CD4-positive, alpha-beta T cell (primary cell): ENCODE measurements around the gene NHLRC3. TPM values are rescaled to one million over a fixed set of nuclear protein-coding genes. Genes with fewer than 3 reads are reported as not detected.

Experiments
- ATAC-seq: fragments of 200-7000 bp; cut with Tn5 transposase; one replicate; pipeline ENCODE4 v1.10.0; 2022; ENCODE audit warnings: mild to moderate bottlenecking; ENCODE audit not compliant: poor library complexity
- CTCF ChIA-PET: fragments of 350-600 bp; sonication (Branson Sonifier 250); formaldehyde crosslinking; loops from one replicate; lab custom pipeline; 2021; ENCODE audit warnings: antibody characterized with exemption, inconsistent platforms; lab: Charles Lee
- POLR2A ChIA-PET: fragments of 350-600 bp; sonication (Branson Sonifier 250); formaldehyde crosslinking; loops from one replicate; lab custom pipeline; 2021; ENCODE audit warnings: antibody characterized with exemption, inconsistent platforms; lab: Charles Lee
- DNase-seq, 14 experiments: peaks; one replicate each; pipeline ENCODE4 v3.0.0-alpha.2; 2013 to 2020; ENCODE audit warnings: mixed read lengths in 2 of 14
- H3K27ac ChIP-seq, 2 donors: one replicate each; pipeline versions ENCODE4 v1.5.1 to v1.7.0; 2013; ENCODE audit warnings: low read length in 2 of 2, low read depth in 1 of 2, mild to moderate bottlenecking in 1 of 2
- H3K27me3 ChIP-seq, 2 experiments: 1 replicate in 1 of 2; 2 replicates in 1 of 2; pipeline versions ENCODE4 v1.6.1 to v1.7.0; 2013; ENCODE audit warnings: low read length in 2 of 2, control low read depth in 1 of 2, mild to moderate bottlenecking in 1 of 2, moderate library complexity in 1 of 2; ENCODE audit not compliant: insufficient read depth in 2 of 2, control insufficient read depth in 1 of 2
- H3K36me3 ChIP-seq: one replicate; pipeline ENCODE4 v1.6.1; 2013; ENCODE audit warnings: low read length, control low read depth; ENCODE audit not compliant: insufficient read depth
- H3K4me1 ChIP-seq: one replicate; pipeline ENCODE4 v1.6.1; 2013; ENCODE audit warnings: low read length, control low read depth; ENCODE audit not compliant: insufficient read depth
- H3K4me3 ChIP-seq: one replicate; pipeline ENCODE4 v1.5.1; 2013; ENCODE audit warnings: mild to moderate bottlenecking, low read length, moderate library complexity
- H3K9me3 ChIP-seq, 2 experiments: 1 replicate in 1 of 2; 2 replicates in 1 of 2; pipeline versions ENCODE4 v1.6.1 to v1.7.0; 2013; ENCODE audit warnings: low read length in 2 of 2, mild to moderate bottlenecking in 2 of 2, control low read depth in 1 of 2, moderate library complexity in 1 of 2; ENCODE audit not compliant: control insufficient read depth in 1 of 2, insufficient read depth in 1 of 2
- H3K27ac Mint-ChIP-seq: one replicate; pipeline ENCODE4 v1.8.0; 2020; ENCODE audit warnings: mixed read lengths
- H3K27me3 Mint-ChIP-seq: one replicate; pipeline ENCODE4 v1.8.0; 2021; ENCODE audit warnings: mixed read lengths
- H3K36me3 Mint-ChIP-seq: one replicate; pipeline ENCODE4 v1.8.0; 2021; ENCODE audit warnings: low read depth, mixed read lengths
- H3K4me1 Mint-ChIP-seq: one replicate; pipeline ENCODE4 v1.8.0; 2021; ENCODE audit warnings: low read depth, mixed read lengths
- H3K4me3 Mint-ChIP-seq: one replicate; pipeline ENCODE4 v1.8.0; 2020; ENCODE audit warnings: mild to moderate bottlenecking, mixed read lengths
- H3K9me3 Mint-ChIP-seq: one replicate; pipeline ENCODE4 v1.8.0; 2020; ENCODE audit warnings: mixed read lengths
- CTCF ChIP-seq: fragments of 200-600 bp; IDR thresholded peaks from one replicate; pipeline ENCODE4 v1.8.0; 2022; ENCODE audit warnings: antibody characterized with exemption, mild to moderate bottlenecking
- intact Hi-C, 2 experiments: fragments of 100-400 bp; cut with DNase I in 1 of 2; cut with micrococcal nuclease in 1 of 2; formaldehyde crosslinking; loops; one replicate each; pipeline versions ENCODE4 v1.15.1 to v1.9.0; 2023 to 2025; cut with DNase I, micrococcal nuclease
- total RNA-seq, 174 experiments: library from RNA in 2 of 174; stranded (reverse) in 2 of 174; gene quantifications; one replicate each; pipeline ENCODE4 v1.2.3 and lab custom pipeline; 2021 to 2026

Gene NHLRC3
- total RNA-seq, 2 experiments from 2014 or later = 3.9 to 5.9 TPM

GRCh38 chr13:39048806-39049205 lies 10.6 kb downstream of the NHLRC3 start:
- TF ChIP-seq CTCF = no peak
- H3K9me3 ChIP-seq = no peaks in the 10 kb centered on the region
- no peaks in the 10 kb centered on the region for H3K27me3 ChIP-seq
- CTCF ChIA-PET = interaction anchor here (0.5 kb wide), 1 partner anchor 29 kb away, joined by 3 read pairs; no protein-coding TSS in a partner anchor
- no peak overlapping the region for H3K4me3 ChIP-seq
- H3K27ac ChIP-seq = no peak overlapping the region
- POLR2A ChIA-PET = interaction anchor here (1.2 to 1.9 kb wide), 2 partner anchors 10 to 12 kb away, joined by 4 to 11 read pairs; partner anchors contain the start of genes NHLRC3 and PROSER1
- no peaks in the 10 kb centered on the region for H3K27me3 Mint-ChIP-seq
- no peaks in the 10 kb centered on the region for H3K4me1 Mint-ChIP-seq
- H3K27ac Mint-ChIP-seq = no peak overlapping the region
- ATAC-seq = no peak
- H3K36me3 ChIP-seq = no peaks in the 10 kb centered on the region
- no peaks in the 10 kb centered on the region for H3K4me1 ChIP-seq
- H3K9me3 Mint-ChIP-seq = no peaks in the 10 kb centered on the region
- intact Hi-C loops = no loop called here
- H3K4me3 Mint-ChIP-seq = no peak overlapping the region
- peaks cover 41% of the 10 kb centered on the region for H3K36me3 Mint-ChIP-seq
- DNase-seq = no peak

- POLR2A ChIA-PET = interaction anchor here (1.2 to 1.9 kb wide), 2 partner anchors 10 to 12 kb away, joined by 4 to 11 read pairs; partner anchors contain the start of genes NHLRC3 and PROSER1
- H3K27ac Mint-ChIP-seq = no peak overlapping the region
- TF ChIP-seq CTCF = no peak
These were observed 11.0 kb downstream of the NHLRC3 start for GRCh38 chr13:39049274-39049673.

GRCh38 chr13:39051157-39051556 lies 12.9 kb downstream of the NHLRC3 start:
- H3K27ac Mint-ChIP-seq = no peak overlapping the region

More at GRCh38 chr13:39049274-39049673, 11.0 kb downstream of the NHLRC3 start:
- CTCF ChIA-PET = interaction anchor here (0.5 kb wide), 1 partner anchor 30 kb away, joined by 3 read pairs; no protein-coding TSS in a partner anchor
- H3K27ac ChIP-seq = no peak overlapping the region
- Mint-ChIP-seq H3K9me3 (no peaks in the 10 kb centered on the region), H3K27me3 (no peaks in the 10 kb centered on the region), H3K36me3 (peaks cover 41% of the 10 kb centered on the region), H3K4me3 (no peak overlapping the region), H3K4me1 (no peaks in the 10 kb centered on the region)
- no peak overlapping the region for H3K4me3 ChIP-seq
- no peaks in the 10 kb centered on the region for H3K4me1 ChIP-seq
- H3K9me3 ChIP-seq = no peaks in the 10 kb centered on the region
- DNase-seq = no peak
- ATAC-seq = no peak
- intact Hi-C loops = no loop called here
- H3K36me3 ChIP-seq = no peaks in the 10 kb centered on the region
- no peaks in the 10 kb centered on the region for H3K27me3 ChIP-seq

More at GRCh38 chr13:39051157-39051556, 12.9 kb downstream of the NHLRC3 start:
- CTCF ChIA-PET = interaction anchor here (1.3 kb wide), 1 partner anchor 561 kb away, joined by 5 read pairs; no protein-coding TSS in a partner anchor
- ATAC-seq = peak; percentile 48
- TF ChIP-seq CTCF = peak; percentile 50
- Mint-ChIP-seq H3K4me3 (no peak overlapping the region), H3K9me3 (no peaks in the 10 kb centered on the region), H3K27me3 (no peaks in the 10 kb centered on the region), H3K36me3 (peaks cover 31% of the 10 kb centered on the region), H3K4me1 (no peaks in the 10 kb centered on the region)
- Histone ChIP-seq H3K27me3 (no peaks in the 10 kb centered on the region), H3K36me3 (no peaks in the 10 kb centered on the region), H3K4me3 (no peak overlapping the region), H3K9me3 (no peaks in the 10 kb centered on the region), H3K4me1 (no peaks in the 10 kb centered on the region), H3K27ac (no peak overlapping the region)
- intact Hi-C loops = loop anchor here in 1 of 2 experiments (1.0 to 5.0 kb wide), 3 partner anchors 12 to 626 kb away; no protein-coding TSS in a partner anchor
- POLR2A ChIA-PET = interaction anchor here (0.8 kb wide), 1 partner anchor 13 kb away, joined by 3 read pairs; the partner anchor contains the start of genes NHLRC3 and PROSER1
- DNase-seq = peak in 3 of 14 experiments; percentile 40 to 53 (median 52)
